ENCODE measurements around the gene KCND2.

The KCND2 gene

GRCh38 chr7:120723465-120724385 is 450.8 kb downstream of the KCND2 start:
- peak overlapping the region; percentile 32; the same call in 1 of the 2 replicates for H3K27ac ChIP-seq
- TF ChIP-seq CTCF (conservative IDR thresholded peaks at IDR 0.05) (no peak), ZFX (IDR thresholded peaks at IDR 0.05) (no peak)

- H3K27ac ChIP-seq: peak overlapping the region; percentile 57; the same call in 1 of the 2 replicates
- TF ChIP-seq ZFX (IDR thresholded peaks at IDR 0.05) (no peak), CTCF (conservative IDR thresholded peaks at IDR 0.05) (no peak)
Observed at GRCh38 chr7:120724448-120724847, 451.5 kb downstream of the KCND2 start.

GRCh38 chr7:120724955-120725354 is 452.0 kb downstream of the KCND2 start:
- H3K27ac ChIP-seq: no peak overlapping the region
- TF ChIP-seq CTCF (conservative IDR thresholded peaks at IDR 0.05): no peak
- no peak for TF ChIP-seq ZFX (IDR thresholded peaks at IDR 0.05)

- no peak overlapping the region for H3K27ac ChIP-seq
- TF ChIP-seq CTCF (conservative IDR thresholded peaks at IDR 0.05) (peak; percentile 91), ZFX (IDR thresholded peaks at IDR 0.05) (no peak)
Observed at GRCh38 chr7:120725376-120726039, 452.5 kb downstream of the KCND2 start.

GRCh38 chr7:120729245-120729644 is 456.3 kb downstream of the KCND2 start:
- no peak for TF ChIP-seq ZFX (IDR thresholded peaks at IDR 0.05)
- no peak overlapping the region; the same call in 1 of the 2 replicates for H3K27ac ChIP-seq

GRCh38 chr7:120731271-120731670 is 458.3 kb downstream of the KCND2 start:
- H3K27ac ChIP-seq: no peak overlapping the region; the same call in 1 of the 2 replicates
- no peak for TF ChIP-seq CTCF (conservative IDR thresholded peaks at IDR 0.05)

- TF ChIP-seq CTCF (conservative IDR thresholded peaks at IDR 0.05) (no peak), ZFX (IDR thresholded peaks at IDR 0.05) (no peak)
- no peak overlapping the region for H3K27ac ChIP-seq
Observed at GRCh38 chr7:120732256-120732655, 459.3 kb downstream of the KCND2 start.

Data from C4-2B (cell line).